Islet precursor cell (in vitro differentiated cells): ENCODE measurements around the gene OASL.
"Not testable (repeated sequence)": the region's sequence is repeated elsewhere in the genome, so short reads cannot be mapped to it uniquely, and the experiment has no call there.

Source experiments
- DNase-seq: peaks from one replicate; pipeline ENCODE4 v3.0.0-alpha.2; 2018

The OASL gene

DNA sequence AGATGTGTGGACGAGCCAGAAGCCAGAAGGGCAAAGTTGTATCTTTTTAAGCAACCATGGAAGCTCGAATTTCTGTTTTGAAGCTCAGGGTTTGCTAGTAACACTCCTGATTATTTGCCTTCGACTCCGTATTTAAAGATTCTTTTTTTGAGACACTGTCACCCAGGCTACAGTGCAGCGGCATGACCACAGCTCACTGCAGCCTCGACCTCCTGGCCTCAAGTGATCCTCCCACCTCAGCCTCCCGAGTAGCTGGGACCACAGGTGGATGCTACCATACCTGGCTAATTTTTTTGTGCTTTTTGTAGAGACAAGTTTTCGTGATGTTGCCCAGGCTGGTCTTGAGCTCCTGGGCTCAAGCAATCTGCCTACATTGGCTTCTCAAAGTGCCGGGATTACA is 18.7 kb upstream of the OASL start:
- peak; percentile 29 for DNase-seq

DNA sequence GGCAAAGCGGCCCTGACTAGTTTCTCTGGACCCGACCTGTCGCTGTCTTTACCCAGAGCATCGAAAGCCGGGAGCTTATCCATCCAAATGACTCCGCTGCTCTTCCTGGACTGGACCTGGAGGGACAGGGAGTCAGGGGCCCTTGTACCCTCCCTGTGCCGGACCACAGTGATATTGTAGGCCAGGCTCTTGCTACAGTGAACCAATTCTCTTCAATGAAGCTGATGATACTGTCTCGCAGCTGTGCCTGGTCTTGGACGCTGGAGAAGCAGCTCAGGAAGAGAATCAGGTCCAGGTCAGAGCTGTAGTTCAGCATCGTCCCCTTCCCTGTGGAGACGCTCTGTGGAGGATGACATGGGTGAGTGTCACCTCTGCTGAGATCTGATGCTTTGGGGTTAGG is 14.7 kb upstream of the OASL start:
- peak; percentile 50 for DNase-seq

DNA sequence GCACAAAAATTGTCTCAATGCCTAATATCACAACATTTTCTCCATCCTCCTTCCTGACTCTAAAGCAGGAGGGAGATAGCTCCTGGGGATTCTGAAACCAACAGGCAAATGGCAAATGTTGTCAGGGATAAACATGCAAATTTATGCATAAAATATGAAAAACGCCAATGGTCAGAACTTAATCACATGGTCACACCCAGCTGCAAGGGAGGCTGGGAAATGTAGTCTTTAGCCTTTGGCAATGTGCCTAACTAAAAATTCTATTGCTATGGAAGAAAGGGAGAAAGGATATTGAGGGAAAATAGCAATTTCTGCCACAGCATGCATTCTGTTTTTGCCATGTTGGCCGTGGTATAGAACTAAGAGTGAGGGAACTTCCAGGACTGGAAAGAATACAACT is 11.7 kb upstream of the OASL start:
- DNase-seq = no peak

DNA sequence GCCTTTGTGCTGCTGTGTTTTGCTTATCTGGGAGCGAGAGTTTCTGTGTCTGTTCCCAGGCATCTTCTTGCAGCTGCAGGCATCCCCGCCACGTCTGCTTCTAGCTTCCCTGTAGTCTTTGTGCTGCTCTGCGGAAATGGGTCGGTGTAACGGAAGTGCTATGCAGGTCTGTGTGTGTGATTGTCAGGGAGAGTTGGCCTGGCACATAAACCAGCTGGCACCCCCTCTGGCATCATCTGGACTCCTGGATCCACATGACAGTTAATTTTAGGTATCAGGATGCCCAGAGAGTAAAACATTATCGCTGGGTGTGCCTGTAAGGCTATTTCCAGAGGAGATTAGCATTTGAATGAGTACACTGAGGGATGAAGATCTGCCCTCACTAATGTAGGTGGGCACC is 9.4 kb upstream of the OASL start:
- DNase-seq = no peak

DNA sequence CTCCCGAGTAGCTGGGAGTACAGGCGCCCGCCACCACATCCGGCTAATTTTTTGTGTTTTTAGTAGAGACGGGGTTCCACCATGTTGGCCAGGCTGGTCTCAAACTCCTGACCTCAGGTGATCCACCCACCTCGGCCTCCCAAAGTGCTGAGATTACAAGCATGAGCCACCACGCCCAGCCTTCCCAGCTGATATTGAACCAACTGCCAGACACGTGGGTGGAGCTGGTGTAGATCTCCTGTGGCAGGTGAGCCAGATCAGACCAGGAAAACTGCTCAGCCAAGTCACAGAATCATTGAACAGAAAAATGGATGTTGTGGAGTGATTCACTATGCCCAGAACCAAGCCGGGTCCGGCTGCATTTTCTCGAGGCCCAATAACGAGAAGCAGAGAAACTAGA is 8.4 kb upstream of the OASL start:
- DNase-seq = not testable (repeated sequence)

DNA sequence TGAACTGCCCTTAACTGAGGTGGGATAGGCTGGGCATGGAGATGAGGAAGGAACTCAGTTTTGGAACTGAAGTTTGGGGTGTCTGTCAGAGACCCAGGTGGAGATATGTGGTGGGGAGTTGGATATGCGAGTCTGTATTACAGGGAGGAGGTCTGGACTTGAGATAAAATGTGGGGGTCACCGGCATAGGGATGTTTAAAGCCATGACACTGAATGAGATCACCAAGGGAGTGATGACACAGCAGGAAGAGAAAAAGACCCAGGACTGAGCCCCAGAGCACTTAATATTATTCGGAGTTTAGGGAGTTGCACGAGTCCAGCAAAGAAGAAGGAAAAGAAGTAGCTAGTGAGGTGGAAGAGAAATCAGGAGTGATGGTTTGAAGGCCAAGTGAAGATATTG is 4.0 kb upstream of the OASL start:
- DNase-seq = no peak

DNA sequence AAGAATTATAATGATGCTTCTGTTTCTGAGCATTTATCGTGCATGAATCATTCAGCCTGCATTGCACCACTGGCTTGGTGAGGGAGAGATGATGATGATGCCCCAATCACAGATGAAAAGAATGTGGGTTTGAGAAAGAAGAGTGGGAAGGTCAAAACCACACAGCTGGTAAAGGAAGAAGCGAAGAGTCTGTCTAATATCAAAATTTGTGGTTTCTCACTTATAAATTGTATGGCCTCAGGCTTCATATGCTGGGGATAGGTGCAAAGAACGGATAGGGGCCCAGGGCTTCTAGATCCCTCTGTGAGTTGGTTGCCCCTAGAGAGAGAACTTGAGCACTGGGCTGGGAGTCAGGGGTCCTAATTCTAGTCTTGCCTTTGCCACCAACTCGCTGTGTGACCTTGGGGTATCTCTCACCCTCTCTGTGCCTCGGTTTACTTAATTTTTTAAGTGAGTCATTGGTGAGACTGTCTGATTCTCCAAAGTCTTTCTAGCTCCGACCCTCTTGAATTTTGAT is 2.2 kb downstream of the OASL start:
- DNase-seq = no peak

DNA sequence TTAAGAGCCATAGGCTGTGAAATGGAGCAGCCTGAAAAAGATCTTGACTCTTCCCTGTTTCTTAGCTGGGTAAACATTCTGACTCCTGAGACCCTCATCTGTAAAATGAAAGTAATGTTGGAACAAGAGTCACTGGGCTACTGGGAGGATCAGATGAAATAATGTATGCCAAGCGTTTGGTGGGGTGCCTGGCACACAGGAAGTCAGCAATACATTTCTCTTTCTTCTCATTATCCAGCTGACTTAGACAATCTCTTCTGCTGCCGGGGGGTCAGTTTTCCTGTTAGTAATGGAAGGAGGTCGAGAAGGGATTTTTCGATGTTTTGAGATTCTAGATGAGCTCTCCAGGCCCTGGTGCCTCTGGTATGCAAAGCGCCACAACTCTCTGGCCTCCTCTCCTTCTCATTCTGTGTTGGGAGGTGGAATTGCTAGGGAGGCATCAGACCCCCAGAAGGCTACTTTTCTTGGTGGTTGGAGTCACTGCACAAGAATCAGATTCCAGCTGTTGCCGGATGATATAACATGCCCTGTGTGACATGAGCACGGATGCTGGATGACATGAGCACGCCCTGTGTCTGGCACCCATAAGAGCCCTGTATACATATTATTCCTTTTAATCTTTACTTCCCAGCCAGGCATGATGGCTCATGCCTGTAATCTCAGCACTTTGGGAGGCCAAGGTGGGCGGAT is 4.3 kb downstream of the OASL start:
- DNase-seq = no peak

DNA sequence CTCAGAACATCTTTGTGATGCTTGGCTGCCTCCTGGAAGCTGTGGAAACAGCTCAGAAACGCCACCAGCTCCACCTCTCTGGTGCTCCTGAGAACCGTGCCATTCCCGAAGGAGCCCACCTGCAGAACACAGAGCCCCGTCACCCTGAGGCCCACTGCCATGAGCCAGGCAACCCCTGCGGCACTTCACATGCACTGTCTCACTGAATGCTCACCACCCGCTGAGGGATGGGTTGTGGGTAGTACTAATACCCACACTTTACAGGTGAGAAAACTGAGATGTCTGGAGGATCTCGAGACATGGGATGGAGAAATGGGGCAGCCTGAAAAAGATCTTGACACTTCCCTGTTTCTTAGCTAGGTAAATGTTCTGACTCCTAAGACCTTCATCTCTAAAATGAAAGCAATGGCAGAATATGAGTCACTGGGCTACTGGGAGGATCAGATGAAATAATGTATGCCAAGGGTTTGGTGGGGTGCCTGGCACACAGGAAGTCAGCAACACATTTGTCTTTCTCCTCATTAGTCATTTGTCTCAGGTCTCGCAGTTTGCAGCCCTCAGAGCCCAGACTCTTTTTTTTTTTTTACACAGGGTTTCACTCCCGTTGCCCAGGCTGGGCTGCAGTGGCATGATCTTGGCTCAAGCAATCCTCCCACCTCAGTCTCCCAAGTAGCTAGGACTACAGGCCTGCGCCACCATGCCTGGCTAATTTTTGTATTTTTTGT is 5.3 kb downstream of the OASL start:
- DNase-seq = no peak

DNA sequence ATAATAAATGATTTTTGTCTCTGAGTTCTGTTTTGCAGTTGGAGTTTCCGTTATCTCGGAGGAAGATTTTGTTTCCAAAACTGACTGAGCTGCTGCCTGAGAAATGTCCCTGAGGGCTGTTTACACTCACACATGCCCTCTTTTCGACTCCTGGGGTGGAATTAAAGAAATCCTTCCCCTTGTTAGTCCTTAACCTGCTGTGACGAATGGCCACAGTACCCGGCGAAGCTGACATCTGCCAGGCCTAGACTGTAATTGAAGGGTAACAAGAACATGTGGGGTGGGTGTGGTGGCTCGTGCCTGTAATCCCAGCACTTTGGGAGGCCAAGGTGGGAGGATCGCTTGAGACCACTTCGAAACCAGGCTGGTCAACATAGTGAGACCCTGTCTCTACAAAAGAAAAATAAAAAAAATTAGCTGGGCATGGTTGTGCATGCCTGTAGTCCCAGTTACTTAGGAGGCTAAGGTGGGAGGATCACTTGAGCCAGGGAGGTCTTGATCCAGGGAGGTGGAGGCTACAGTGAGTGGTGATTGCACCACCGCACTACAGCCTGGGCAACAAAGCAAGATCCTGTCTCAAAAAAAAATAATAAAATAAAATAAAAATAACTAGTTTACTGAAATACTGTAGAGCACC is 8.4 kb downstream of the OASL start:
- DNase-seq = no peak

DNA sequence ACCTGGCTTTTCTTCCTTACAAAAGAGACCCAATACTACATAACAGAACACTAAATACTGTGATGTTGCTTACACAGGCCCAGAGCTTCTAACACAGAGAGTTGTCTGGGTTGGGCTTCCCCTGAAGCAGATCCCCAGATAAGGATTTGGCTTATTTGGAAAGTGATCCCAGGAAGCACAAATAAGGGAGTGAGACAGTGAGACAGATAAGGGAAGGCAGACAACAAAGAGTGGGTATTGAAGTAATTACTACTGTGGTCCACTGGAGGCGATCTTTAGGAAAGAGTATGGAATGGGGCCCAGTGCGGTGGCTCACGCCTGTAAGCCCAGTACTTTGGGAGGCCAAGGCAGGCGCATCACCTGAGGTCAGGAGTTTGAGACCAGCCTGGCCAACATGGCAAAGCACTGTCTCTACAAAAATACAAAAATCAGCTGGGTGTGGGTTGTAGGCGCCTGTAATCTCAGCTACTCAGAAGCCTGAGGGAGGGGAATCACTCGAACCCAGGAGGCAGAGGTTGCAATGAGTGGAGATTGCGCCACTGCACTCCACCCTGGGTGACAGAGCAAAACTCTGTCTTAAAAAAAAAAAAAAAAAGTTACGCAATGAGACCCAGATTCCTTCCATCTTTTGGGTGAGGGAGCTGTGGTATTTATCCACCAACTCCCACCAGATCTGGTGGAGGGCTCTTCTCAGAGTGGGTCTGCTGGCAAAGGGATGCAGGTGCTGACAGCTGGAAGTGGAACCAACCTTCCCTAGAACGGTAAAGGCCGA is 12.6 kb downstream of the OASL start:
- DNase-seq = no peak

DNA sequence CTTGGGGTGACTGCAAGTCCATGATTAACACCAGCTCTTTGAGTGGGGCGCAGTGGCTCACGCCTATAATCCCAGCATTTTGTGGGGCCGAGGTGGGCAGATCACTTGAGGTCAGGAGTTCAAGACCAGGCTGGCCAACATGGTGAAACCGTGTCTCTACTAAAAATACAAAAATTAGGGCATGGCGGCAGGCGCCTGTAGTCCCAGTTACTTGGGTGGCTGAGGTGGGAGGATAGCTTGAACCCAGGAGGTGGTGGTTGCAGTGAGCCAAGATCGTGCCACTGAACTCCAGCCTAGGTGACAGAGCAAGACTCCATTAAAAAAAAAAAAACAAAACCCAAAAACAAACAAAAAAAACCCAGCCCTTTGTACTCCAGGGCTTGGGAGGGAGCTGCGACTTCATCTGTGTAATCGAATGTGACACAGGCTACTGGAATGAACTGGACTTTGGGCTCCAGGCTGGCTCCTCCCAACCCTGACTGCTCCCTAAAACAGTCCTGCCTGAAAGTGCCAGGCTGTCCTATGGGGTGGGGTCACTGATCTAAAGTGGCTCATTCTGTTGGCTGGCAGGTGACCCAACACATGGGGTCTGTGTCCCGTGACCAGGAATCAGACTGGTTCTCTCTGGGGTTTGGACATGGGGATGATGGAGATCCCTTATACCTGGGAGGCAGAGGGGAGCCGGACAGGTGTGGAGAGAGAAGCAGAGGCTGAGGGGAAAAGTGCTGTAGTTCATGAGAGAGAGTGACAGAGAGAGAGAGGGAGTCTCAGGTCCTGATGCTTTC is 13.4 kb downstream of the OASL start:
- DNase-seq = no peak

DNA sequence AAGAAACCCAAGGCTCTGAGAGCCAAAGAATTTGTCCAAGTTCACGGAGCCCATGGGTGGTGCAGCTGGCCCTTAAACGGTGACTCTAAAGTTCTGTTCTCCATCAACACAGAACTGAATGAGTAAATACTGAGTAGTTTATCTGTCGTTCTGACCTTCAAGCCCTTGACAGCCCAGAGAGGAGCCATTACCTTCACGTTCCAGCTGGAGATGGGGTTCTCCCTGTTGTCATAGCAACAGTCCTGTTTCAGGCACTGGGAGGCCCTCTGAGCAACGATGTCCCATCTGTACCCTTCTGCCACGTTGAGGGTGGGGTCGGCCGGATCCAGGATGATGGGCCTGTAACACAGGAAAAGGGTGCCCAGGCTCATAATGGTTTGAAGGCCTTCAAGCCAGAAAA is 15.2 kb downstream of the OASL start:
- DNase-seq = no peak

DNA sequence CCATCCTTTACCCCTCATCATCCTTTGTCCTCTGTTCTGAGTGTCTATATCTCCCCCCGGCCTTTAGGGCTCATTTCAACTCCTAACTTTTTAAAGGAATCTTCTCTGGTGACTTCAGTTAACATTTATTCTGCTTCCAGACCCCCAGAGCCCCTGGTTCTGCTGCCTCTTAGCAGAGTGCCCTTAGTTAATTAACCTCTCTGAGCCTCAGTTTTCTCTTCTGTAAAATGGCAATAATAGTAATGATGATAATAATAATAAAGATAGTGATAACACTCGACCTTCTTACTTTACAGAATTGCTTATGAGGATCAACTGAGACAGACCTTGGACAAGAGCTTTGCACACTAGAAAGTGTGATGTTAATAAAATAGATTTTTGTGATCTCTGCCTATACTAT is 16.3 kb downstream of the OASL start:
- DNase-seq = no peak

DNA sequence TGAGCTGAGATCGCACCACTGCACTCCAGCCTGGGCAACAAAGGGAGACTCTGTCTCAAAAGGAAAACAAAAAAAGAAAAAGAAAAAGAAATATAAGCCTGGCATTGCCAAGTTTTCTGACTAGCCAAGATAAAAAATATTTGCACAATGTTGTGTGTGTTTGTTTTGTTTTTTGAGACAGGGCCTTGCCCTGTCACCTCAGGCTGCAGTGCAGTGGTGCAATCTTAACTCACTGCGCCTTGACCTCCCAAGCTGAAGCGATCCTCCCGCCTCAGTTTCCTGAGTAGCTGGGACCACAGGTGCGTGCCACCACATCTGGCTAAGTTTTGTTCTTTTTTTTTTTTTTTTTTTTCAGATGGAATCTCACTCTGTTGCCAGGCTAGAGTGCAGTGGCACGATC is 17.3 kb downstream of the OASL start:
- DNase-seq = no peak

DNA sequence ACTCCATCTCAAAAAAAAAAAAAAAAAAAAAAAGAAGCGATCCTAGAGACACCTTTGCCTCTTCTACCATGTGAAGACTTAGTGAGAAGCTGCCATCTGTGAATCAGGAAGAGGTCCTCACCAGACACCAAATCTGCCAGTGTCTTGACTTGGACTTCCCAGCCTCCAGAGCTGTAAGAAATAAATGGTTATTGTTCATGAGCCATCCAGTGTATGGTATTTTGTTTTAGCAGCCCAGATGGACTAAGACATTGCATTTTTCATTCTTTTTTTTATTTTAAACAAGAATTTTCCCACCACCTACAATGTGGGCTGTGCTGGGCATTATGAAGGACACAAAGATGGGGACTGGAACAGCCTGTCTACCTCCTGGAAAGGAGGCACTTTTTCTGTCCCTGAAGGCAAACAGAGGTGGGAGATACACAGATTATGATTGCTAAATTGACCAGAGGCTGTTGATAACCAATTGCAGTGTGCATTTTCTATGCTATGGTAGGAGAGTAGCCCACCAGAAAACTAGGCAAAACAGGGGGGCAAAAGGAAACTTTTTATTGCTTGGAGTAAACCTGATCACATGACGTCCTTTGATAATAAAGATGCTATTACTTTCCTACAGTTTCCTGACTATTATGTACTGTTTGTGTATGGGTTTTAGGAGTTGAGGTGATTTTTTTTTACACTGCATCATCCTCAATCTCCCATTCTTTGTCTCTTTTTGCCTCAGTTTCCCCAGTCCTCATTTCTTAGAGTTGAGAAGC is 20.0 kb downstream of the OASL start:
- no peak for DNase-seq

DNA sequence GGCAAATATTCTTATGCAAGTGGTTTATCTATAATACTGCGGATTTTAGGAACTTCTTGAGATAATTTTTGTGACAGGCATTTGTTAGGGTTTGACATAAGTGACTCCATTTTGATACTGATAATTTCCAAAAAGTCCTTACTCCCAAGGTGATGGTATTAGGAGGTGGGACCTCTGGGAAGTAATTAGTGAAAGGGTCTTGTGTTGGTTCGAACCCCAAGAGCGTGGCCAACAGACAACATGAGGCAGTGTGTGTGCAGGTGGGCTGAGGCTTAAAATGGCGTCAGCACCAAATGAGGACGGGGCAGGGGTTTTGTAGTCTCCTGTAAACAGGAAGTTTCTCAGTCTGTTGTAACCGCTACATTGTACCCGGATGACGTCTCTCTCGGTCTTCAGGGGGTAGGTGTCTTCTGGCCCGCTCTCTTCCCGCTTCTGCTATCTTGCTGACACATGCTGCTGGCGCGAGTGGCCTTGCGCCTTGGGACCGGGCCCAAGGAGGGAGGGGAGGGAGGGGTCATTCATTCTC is 21.0 kb downstream of the OASL start:
- DNase-seq = no peak

DNA sequence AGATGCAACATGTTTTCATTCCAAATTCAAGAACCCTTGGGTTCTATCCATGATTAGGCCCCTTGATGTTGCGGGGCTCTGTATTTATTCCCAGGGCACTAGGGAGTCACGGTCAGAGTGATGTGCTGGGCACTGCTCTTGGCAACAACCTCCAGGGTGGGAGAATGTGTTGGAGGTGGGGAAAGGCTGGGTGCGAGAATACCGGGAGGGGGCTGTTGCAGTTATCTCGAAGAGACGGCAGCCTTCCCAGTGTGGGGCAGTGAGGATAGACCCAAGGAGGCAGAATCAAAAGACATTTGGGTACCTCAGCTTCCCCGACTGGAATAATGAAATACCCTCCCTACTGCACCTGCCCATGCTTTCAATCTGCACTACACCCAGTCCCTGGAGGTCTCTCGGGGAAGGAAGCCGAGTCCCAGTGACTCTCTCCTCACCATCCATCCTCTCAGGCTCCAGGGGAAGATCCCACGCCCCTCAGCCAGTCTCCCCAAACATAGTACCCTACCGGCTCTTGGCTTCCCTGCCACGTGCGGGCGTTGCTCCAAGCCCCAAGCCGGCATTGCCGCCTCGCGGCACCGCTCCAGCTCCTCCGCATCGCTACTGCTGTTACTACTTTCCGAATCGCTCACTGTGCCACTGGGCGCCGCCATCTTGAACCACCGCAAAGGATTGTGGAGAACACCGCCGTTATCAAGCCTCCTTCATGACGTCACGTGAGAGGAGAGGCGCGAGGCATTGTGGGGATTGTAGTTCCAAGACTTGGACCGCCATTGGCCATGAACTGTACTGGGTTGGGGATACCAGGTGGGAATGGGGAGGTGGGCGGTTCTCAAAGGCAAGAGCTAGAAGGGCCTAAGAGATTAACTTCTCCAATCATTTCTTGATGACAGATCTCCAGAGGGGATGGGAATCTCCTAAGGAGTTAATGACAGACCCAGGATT is 22.9 kb downstream of the OASL start, which contains the start of gene C12orf43:
C12orf43 (minus strand) TSS at position 663 of the 942 bp plus-strand sequence; CDS start at position 650, 13 bp downstream.
- DNase-seq = peak; percentile 97

DNA sequence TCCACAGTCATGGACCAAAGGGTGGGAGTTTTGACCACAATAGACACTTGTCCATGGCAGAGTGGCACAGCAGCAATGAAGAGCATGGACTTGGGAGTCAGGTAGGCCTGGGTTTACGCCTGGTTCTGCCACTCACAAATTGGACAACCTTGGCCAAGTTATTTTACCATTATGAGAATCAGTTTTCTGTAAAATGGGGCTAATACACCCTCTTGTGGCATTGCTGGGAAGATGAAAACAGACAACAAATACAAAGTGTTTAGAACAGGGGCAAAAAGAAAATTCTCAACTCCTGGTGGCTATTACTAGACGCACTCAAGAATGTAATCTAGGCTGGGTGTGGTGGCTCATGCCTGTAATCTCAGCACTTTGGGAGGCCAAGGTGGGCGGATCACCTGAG is 25.3 kb downstream of the OASL start:
- no peak for DNase-seq

DNA sequence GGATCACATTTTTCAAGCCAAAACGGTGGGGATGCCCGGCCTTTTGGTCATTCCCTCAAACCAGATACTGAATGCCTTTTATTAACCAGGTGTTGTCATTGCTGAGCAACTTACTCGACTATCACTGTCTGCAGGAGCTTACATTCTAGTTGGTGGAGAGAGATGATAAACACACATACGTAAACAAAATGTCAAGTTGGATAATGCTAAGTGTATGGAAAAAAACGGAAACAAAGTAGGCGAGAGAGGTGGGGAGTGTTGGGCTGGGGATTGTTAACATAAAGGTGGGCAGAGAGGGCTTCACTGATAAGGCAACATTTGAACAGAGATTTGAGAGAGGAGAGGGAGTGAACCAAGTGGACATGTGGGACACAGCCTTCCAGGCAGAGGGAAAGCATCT is 27.2 kb downstream of the OASL start:
- DNase-seq = no peak
